ENCODE data around the gene GPC5.
"Not testable (repeated sequence)": the region's sequence is repeated elsewhere in the genome, so short reads cannot be mapped to it uniquely, and the experiment has no call there.

DNA sequence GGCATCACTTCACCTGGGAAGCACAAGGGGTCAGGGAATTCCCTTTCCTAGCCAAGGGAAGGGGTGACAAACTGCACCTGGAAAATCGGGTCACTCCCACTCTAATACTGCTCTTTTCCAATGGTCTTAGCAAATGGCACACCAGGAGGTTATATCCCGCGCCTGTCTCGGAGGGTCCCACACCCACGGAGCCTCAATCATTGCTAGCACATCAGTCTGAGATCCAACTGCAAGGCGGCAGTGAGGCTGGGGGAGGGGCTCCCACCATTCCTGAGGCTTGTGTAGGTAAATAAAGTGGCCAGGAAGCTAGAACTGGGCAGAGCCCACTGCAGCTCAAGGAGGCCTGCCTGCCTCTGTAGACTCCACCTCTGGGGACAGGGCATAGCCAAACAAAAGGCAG lies 1118.5 kb downstream of the GPC5 start:
- not testable (repeated sequence) for TF ChIP-seq EZH2 (IDR thresholded peaks at IDR 0.05; ENCODE audit: insufficient read depth, poor library complexity, severe bottlenecking); EZH2phosphoT487 (IDR thresholded peaks at IDR 0.05; ENCODE audit: insufficient read depth, low read depth)

Measured in GM23248 (cell line).